ENCODE data around the gene CFAP68. TPM values are rescaled to one million over a fixed set of nuclear protein-coding genes. Genes with fewer than 3 reads are reported as not detected.

Gene CFAP68
- total RNA-seq, 4 donors from 2014 or later: 11.9 to 22.6 (median 16.0) TPM; not detected in 1

GRCh38 chr11:111870522-111870885, 8.8 kb upstream of the CFAP68 start:
- DNase-seq: no peak
- no peak for TF ChIP-seq POLR2A (IDR thresholded peaks at IDR 0.05)
- TF ChIP-seq, protein P1, sequence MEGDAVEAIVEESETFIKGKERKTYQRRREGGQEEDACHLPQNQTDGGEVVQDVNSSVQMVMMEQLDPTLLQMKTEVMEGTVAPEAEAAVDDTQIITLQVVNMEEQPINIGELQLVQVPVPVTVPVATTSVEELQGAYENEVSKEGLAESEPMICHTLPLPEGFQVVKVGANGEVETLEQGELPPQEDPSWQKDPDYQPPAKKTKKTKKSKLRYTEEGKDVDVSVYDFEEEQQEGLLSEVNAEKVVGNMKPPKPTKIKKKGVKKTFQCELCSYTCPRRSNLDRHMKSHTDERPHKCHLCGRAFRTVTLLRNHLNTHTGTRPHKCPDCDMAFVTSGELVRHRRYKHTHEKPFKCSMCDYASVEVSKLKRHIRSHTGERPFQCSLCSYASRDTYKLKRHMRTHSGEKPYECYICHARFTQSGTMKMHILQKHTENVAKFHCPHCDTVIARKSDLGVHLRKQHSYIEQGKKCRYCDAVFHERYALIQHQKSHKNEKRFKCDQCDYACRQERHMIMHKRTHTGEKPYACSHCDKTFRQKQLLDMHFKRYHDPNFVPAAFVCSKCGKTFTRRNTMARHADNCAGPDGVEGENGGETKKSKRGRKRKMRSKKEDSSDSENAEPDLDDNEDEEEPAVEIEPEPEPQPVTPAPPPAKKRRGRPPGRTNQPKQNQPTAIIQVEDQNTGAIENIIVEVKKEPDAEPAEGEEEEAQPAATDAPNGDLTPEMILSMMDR (IDR thresholded peaks at IDR 0.05): no peak
- Histone ChIP-seq H3K4me3 (peak overlapping the region; percentile 67 to 100 (median 82)), H3K4me1 (peaks cover 0 to 14% (median 0%) of the 10 kb centered on the region in 4 donors), H3K27ac (peak overlapping the region; percentile 84 to 93 (median 88)), H3K9me3 (no peaks in the 10 kb centered on the region), H3K27me3 (no peaks in the 10 kb centered on the region), H3K36me3 (peaks cover 0 to 29% (median 0%) of the 10 kb centered on the region in 3 donors)

DNA sequence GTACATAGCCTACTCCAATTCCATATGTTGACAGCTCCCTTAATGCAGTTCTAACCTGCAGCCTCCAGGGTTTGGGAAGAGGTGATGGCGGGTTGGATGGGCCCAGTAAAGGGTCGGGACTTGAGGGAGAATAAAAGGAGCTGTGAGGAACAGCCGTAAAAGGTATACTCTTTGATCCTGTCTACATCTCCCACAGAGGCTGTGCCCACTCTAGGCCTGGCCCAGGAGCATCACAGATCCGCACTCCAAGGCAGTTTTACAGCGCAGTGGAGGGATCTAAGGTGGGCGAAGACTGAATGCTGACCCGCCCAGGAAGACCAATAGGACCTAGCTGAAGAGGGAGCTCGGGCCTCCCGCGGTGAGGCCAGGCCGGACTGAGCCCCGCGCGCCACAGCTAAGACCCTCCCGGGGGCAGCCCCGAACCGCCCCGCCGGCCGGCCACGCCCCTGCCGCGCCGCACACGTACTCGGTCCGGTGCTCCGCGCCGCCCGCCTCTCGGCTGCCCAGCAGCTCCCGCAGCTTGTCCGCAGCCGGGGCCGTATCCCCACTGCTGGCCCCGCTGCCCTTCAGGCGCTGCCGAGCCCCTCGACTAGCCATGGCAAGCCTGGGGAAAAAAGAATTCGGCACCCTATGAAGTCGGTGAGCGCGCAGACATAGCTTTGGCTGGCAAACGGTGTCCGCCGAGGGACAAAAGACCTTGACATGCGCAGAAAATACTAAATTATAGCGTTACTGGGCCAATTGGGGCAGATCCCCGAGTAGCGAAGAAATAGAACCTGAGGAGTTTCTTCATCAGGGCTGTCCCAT, 8.3 kb upstream of the CFAP68 start, which contains the start of gene ALG9:
TSS of gene ALG9 (minus strand) at position 696 of the 807 bp plus-strand sequence. CDS start at position 597, 99 bp downstream.
- Histone ChIP-seq H3K4me3 (peak within 1 kb of the TSS; percentile 67 to 100 (median 82)), H3K9me3 (no peaks in the 10 kb centered on the region), H3K4me1 (peaks cover 0 to 14% (median 0%) of the 10 kb centered on the region in 4 donors), H3K27ac (peak within 1 kb of the TSS; percentile 84 to 93 (median 88)), H3K27me3 (no peaks in the 10 kb centered on the region), H3K36me3 (peaks cover 0 to 26% (median 0%) of the 10 kb centered on the region in 3 donors)
- peak; percentile 79 to 93 (median 84) for DNase-seq
- TF ChIP-seq, protein P1 (IDR thresholded peaks at IDR 0.05): peak; percentile 3 to 66 (median 49)
- no peak for TF ChIP-seq POLR2A (IDR thresholded peaks at IDR 0.05)

DNA sequence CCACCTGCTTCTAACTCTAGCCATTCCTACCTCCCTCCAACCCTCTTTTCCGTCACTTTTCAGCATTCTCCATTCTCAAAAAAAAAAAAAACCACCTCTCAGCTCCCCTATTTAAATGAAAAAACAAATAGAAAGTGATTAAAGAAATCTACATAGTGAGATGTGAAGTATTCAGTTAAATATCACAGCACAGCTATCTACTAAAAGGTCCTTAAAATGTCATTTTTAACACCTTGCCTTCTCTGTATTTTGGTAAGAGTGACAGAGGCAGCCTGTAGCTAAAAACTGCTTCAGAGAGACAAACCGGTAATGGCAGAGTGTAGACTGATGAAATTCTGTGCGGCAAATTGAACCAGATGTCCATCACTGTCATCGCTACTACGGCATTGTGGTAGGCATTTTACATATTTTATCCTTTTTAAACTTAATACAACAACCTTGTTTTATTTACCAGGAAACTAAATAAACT, 7.6 kb upstream of the CFAP68 start:
- no peak for TF ChIP-seq POLR2A (IDR thresholded peaks at IDR 0.05)
- TF ChIP-seq, protein P1 (IDR thresholded peaks at IDR 0.05): no peak
- Histone ChIP-seq H3K4me3 (peak overlapping the region; percentile 67 to 100 (median 82)), H3K36me3 (peaks cover 0 to 20% (median 0%) of the 10 kb centered on the region in 3 donors), H3K9me3 (no peaks in the 10 kb centered on the region), H3K27ac (peak overlapping the region; percentile 84 to 93 (median 88)), H3K4me1 (peaks cover 0 to 14% (median 0%) of the 10 kb centered on the region in 4 donors), H3K27me3 (no peaks in the 10 kb centered on the region)
- DNase-seq: no peak

GRCh38 chr11:111878385-111878848, 924 bp upstream of the CFAP68 start:
- H3K27ac ChIP-seq: peak overlapping the region; percentile 89 to 97 (median 94)

GRCh38 chr11:111879637-111879960, 258 bp downstream of the CFAP68 start:
- Histone ChIP-seq H3K4me3 (peak overlapping the region; percentile 60 to 77 (median 68)), H3K9me3 (no peaks in the 10 kb centered on the region), H3K4me1 (peaks cover 0 to 4% (median 2%) of the 10 kb centered on the region in 4 donors), H3K27ac (peak overlapping the region; percentile 89 to 97 (median 94)), H3K27me3 (no peaks in the 10 kb centered on the region), H3K36me3 (no peaks in the 10 kb centered on the region)
- no peak for DNase-seq
- TF ChIP-seq POLR2A (IDR thresholded peaks at IDR 0.05): no peak
- TF ChIP-seq, protein P1 (IDR thresholded peaks at IDR 0.05): no peak

More at GRCh38 chr11:111878385-111878848, 924 bp upstream of the CFAP68 start:
- Histone ChIP-seq H3K9me3 (no peaks in the 10 kb centered on the region), H3K4me3 (peak overlapping the region; percentile 60 to 77 (median 68)), H3K27me3 (no peaks in the 10 kb centered on the region), H3K4me1 (peaks cover 0 to 4% (median 2%) of the 10 kb centered on the region in 4 donors), H3K36me3 (no peaks in the 10 kb centered on the region)
- DNase-seq: no peak
- no peak for TF ChIP-seq POLR2A (IDR thresholded peaks at IDR 0.05)
- TF ChIP-seq, protein P1 (IDR thresholded peaks at IDR 0.05): no peak
